Measurements from ENCODE around the gene MRGPRF.

DNA sequence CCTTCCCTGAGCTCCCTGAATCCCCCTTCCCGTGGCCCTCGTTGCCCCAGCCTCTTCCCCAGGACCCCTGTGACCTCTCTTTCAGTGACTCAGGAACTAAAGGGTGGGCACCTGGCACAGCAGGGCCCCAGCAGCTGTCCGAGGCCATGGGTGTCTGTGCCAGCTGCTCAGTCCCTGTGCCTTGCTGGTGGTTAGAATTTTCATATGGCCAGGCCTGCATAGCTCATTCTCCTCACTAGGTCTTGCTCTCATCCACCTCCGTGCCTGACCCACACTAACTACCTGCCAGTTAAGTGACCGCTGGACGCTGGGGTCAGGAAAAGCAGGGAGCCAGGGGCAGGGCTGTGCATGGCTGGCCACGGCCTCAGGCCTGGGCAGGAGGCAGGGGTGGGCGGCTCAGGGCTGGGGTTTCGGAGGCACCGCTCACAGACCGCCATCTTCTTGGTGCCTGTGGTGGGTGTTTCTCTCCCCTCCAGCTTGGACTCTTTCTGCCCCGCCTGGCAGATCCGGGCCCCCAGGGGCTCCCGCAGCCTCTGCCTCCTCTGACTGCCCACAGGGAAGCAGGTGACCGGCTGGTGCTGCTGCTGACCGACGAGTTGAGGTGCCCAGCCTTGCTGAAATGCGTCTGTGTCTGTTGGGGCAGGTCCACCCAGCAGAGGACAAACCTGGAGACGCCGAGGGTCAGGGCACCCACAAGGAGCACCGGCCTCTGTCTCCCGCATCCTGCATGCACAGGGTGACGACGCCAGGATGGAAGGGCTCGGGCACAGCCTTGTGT lies 52.6 kb downstream of the MRGPRF start:
- TF ChIP-seq, protein P1, sequence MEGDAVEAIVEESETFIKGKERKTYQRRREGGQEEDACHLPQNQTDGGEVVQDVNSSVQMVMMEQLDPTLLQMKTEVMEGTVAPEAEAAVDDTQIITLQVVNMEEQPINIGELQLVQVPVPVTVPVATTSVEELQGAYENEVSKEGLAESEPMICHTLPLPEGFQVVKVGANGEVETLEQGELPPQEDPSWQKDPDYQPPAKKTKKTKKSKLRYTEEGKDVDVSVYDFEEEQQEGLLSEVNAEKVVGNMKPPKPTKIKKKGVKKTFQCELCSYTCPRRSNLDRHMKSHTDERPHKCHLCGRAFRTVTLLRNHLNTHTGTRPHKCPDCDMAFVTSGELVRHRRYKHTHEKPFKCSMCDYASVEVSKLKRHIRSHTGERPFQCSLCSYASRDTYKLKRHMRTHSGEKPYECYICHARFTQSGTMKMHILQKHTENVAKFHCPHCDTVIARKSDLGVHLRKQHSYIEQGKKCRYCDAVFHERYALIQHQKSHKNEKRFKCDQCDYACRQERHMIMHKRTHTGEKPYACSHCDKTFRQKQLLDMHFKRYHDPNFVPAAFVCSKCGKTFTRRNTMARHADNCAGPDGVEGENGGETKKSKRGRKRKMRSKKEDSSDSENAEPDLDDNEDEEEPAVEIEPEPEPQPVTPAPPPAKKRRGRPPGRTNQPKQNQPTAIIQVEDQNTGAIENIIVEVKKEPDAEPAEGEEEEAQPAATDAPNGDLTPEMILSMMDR (conservative IDR thresholded peaks at IDR 0.05 in 1 of 2, IDR thresholded peaks at IDR 0.05 in 1 of 2; ENCODE audit: extremely low read depth in 1 of 2, insufficient read depth in 1 of 2, low read depth in 1 of 2, low read length in 2 of 2): no peak
- TF ChIP-seq EZH2 (IDR thresholded peaks at IDR 0.05; ENCODE audit: borderline replicate concordance, low read length): no peak
